Astrocyte of the cerebellum (primary cell): ENCODE measurements around the gene C11orf98.
"Not testable (repeated sequence)": the region's sequence is repeated elsewhere in the genome, so short reads cannot be mapped to it uniquely, and the experiment has no call there.

ENCODE experiments used
- DNase-seq: peaks from one replicate; pipeline ENCODE4 v3.0.0-alpha.2; 2011; ENCODE audit warnings: low read depth
- H3K4me3 ChIP-seq: 2 replicates; pipeline ENCODE4 v1.5.1; 2011; ENCODE audit warnings: mild to moderate bottlenecking, low read depth, low read length, moderate library complexity
- CTCF ChIP-seq: IDR thresholded peaks from 2 replicates; pipeline ENCODE4 v1.5.1; 2012; ENCODE audit warnings: low read length, low read depth, moderate library complexity, mild to moderate bottlenecking; ENCODE audit errors: missing control alignments
- in situ Hi-C: cut with HindIII; loops from 2 replicates; pipeline ENCODE4 v1.10.0; 2017; ENCODE audit warnings: low sequenced_read_pairs

Gene C11orf98

GRCh38 chr11:62652161-62653006, 12.6 kb downstream of the C11orf98 start:
- in situ Hi-C loops, result no loop called here
- peak overlapping the region; percentile 96 for H3K4me3 ChIP-seq
- TF ChIP-seq CTCF, result no peak
- DNase-seq, result no peak

DNA sequence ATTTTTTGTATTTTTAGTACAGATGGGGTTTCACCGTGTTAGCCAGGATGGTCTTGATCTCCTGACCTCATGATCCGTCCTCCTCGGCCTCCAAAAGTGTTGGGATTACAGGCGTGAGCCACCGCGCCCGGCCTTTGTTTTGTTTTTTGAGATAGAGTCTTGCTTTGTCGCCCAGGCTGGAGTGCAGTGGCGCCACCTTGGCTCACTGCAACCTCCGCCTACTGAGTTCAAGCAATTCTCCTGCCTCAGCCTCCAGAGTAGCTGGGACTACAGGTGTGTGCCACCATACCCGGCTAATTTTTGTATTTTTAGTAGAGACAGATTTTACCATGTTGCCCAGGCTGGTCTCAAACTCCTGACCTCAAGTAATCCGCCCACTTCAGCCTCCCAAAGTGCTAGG, 14.7 kb downstream of the C11orf98 start:
- DNase-seq, in situ Hi-C loops, H3K4me3 ChIP-seq: not testable (repeated sequence)

- TF ChIP-seq CTCF, result no peak
- in situ Hi-C loops, result no loop called here
- no peak for DNase-seq
- H3K4me3 ChIP-seq, result no peak overlapping the region
These were observed 15.5 kb downstream of the C11orf98 start for GRCh38 chr11:62649486-62649885.

DNA sequence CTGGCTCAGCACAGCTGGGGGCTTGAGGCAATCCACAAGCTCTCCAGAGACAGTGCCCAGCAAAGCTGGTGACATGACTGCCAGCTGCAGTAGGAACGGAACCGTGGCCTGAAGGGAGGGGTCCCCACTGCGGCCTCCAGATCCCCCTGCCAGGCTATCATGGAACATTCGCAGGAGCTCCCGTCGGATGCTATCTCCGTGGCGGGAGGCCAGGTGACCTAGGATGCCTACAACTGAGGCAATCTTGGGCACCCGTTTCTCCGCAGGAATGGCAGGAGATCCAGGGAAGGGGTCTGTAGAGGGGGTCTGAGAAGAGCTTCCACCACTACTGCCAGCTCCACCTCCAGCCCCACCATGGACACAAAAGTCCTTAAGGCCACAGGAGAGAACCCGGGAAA, 16.0 kb downstream of the C11orf98 start:
- in situ Hi-C loops, result no loop called here
- TF ChIP-seq CTCF, result no peak
- no peak for DNase-seq
- H3K4me3 ChIP-seq, result no peak overlapping the region

DNA sequence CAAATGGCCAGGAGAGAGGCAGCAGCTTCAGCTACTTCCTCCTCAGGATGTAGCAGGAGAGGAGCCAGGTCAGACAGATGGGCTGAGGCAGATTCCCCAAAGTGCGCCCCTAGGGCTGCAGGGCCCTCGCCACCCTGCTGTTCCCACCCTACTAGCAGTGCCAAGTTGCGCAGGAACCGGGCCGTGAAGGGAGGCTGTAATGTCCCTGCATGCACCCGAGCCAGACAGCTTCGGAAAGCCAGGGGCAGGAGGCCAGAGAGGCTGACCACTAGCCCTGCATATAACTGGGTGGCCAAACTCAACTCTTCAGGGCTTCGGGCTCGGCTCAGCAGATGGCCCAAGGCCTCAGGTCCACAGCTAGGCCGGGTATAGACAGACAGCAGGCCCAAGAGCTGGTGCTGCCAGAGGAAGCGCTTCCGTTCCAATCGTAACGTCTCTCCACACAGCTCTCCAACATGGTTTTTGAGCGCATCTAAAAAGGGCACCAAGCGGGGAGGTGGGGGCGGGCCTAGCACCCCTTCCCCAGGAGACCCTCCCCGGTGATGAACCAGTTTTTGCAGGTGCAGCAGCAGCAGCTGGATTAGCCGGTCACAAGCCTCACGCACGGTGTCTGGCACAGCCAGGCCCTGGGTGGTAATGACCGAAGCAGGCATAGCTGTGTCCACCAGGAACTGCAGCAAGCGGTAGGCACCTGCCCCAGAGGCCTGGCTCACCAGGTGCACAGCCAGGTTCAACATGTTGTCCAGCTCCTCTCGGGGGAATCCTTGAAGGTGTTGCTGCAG, 16.6 kb downstream of the C11orf98 start:
- no peak for DNase-seq
- no peak overlapping the region for H3K4me3 ChIP-seq
- in situ Hi-C loops, result no loop called here
- TF ChIP-seq CTCF, result no peak

- DNase-seq, result no peak
- in situ Hi-C loops, result no loop called here
- no peak overlapping the region for H3K4me3 ChIP-seq
- TF ChIP-seq CTCF, result no peak
These were observed 17.4 kb downstream of the C11orf98 start for GRCh38 chr11:62647609-62648005.
